Measurements from ENCODE around the gene MTF2. TPM values are rescaled to one million over a fixed set of nuclear protein-coding genes. Genes with fewer than 3 reads are reported as not detected.

Gene MTF2
- total RNA-seq, 1 experiment from 2014 or later = 110 TPM

- DNase-seq = no peak
- Histone ChIP-seq H3K79me2 (ENCODE audit: insufficient read depth, low read length) (peaks cover 3% of the 10 kb centered on the region; the same call in 1 of the 2 replicates), H2BK15ac (ENCODE audit: low read depth, low read length) (no peak overlapping the region), H3K9me3 (ENCODE audit: control insufficient read depth, low read depth, low read length) (no peaks in the 10 kb centered on the region), H2AFZ (ENCODE audit: low read length) (no peak overlapping the region), H3K27me3 (ENCODE audit: insufficient read depth, low read length) (no peaks in the 10 kb centered on the region), H2BK120ac (ENCODE audit: low read depth, low read length, poor library complexity, severe bottlenecking) (no peak overlapping the region), H3K79me1 (ENCODE audit: insufficient read depth, low read depth, low read length, poor library complexity, severe bottlenecking) (no peaks in the 10 kb centered on the region), H2AK5ac (ENCODE audit: insufficient read length, low read length) (no peak overlapping the region), H3K18ac (ENCODE audit: insufficient read length, low read depth, low read length) (no peak overlapping the region), H4K5ac (ENCODE audit: insufficient read length, low read depth, low read length) (no peak overlapping the region), H2BK5ac (ENCODE audit: insufficient read length, low read length) (no peak overlapping the region), H3K23ac (ENCODE audit: insufficient read length, low read depth, low read length) (no peak overlapping the region), H3T11ph (ENCODE audit: low read length) (no peak overlapping the region), H3K27ac (ENCODE audit: insufficient read length, low read depth, low read length) (no peak overlapping the region), H2BK12ac (ENCODE audit: insufficient read length, low read depth, low read length) (no peak overlapping the region), H3K14ac (ENCODE audit: insufficient read depth, low read length) (no peak overlapping the region), H4K91ac (ENCODE audit: insufficient read length, low read depth, low read length) (no peak overlapping the region), H3K4me2 (ENCODE audit: insufficient read depth, insufficient read length, low read length) (no peak overlapping the region), H2BK20ac (ENCODE audit: low read depth, low read length, poor library complexity, severe bottlenecking) (no peak overlapping the region), H4K20me1 (ENCODE audit: control insufficient read depth, insufficient read depth, insufficient read length) (no peaks in the 10 kb centered on the region), H3K56ac (ENCODE audit: insufficient read length, low read depth, low read length) (no peak overlapping the region), H3K4me1 (ENCODE audit: insufficient read depth, low read length) (no peaks in the 10 kb centered on the region), H3K23me2 (ENCODE audit: insufficient read length, low read depth, low read length, poor library complexity, severe bottlenecking) (no peaks in the 10 kb centered on the region), H3K4ac (ENCODE audit: low read depth, low read length) (no peak overlapping the region), H4K8ac (replicated peaks; ENCODE audit: insufficient read length, low read depth, low read length) (no peak overlapping the region), H3K9ac (ENCODE audit: extremely low read depth, insufficient read length, low read length) (no peak overlapping the region)
- Mint-ChIP-seq H3K4me3 (no peak overlapping the region), H3K36me3 (ENCODE audit: insufficient read depth in 1 of 3, low read depth in 3 of 3) (peaks cover 3 to 28% (median 13%) of the 10 kb centered on the region in 3 experiments; a peak in 6 of 7 replicates), H3K9me3 (no peaks in the 10 kb centered on the region), H3K27me3 (ENCODE audit: low read depth) (no peaks in the 10 kb centered on the region; the same call in 1 of the 2 replicates), H3K27ac (peak overlapping the region in 2 of 3 experiments; percentile 53 to 62; a peak in 3 of 7 replicates), H3K4me1 (peaks cover 6% of the 10 kb centered on the region in 2 experiments; a peak in 3 of 4 replicates)
- no CpG with 5 or more reads among the region's 3 CpGs for WGBS (ENCODE audit: extremely low coverage, insufficient read length, low lambda C conversion rate)
- TF ChIP-seq CTCF (conservative IDR thresholded peaks at IDR 0.05) = no peak
These were observed 76.3 kb downstream of the MTF2 start for GRCh38 chr1:93155335-93155734.
